Measurements from ENCODE around the gene UIMC1. TPM values are rescaled to one million over a fixed set of nuclear protein-coding genes. Genes with fewer than 3 reads are reported as not detected.

The UIMC1 gene
- total RNA-seq, 4 donors from 2014 or later: 19.2 to 37.3 (median 23.2) TPM

DNA sequence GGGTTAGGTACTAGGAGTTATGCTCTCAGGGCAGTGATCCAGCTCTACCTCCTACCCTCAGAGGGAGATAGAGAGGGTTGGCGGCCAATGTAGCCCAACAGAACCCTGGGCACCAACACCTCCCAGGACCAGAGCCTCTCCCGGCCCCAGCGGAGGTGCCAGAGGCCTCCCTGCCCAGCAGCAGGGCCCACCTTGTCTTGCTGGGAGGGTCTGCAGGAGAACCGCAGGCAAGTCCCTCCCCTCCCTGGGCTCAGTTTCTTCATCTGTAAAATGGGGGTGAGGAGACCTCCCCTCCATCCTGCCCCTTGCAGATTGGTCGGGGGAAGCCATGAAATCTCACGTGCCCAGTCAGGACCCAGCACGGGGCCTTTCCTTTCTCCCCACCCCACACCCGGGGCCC, 141.8 kb downstream of the UIMC1 start:
- Histone ChIP-seq H3K36me3 (no peaks in the 10 kb centered on the region), H3K4me3 (no peak overlapping the region), H3K4me1 (no peaks in the 10 kb centered on the region), H3K9me3 (no peaks in the 10 kb centered on the region), H3K27me3 (peaks cover 96% of the 10 kb centered on the region), H3K27ac (no peak overlapping the region)
- no peak for DNase-seq (ENCODE audit: low spot score in 2 of 2)
- WGBS: 88% methylated on average over 5 of the region's 8 CpGs
- TF ChIP-seq POLR2AphosphoS5 (IDR thresholded peaks at IDR 0.05): no peak
- no peak for TF ChIP-seq CTCF (IDR thresholded peaks at IDR 0.05)
- no peak for TF ChIP-seq POLR2A (IDR thresholded peaks at IDR 0.05)

DNA sequence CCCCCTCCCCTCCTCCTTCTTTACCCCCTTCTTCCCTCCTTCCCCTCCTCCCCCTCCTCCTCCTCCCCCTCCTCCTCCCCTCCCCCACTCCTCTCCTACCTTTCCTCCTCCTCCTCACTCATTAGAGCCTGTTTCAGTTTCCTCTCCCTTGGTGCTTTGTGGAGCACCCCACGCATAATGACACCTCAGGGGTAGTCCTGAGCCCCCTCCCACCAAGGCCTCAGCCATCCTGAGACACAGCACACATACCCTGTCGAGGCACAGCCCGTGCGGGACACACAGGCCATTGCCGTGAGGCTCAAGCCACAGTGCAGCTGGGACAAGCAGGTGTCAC, 142.8 kb downstream of the UIMC1 start:
- no peaks in the 10 kb centered on the region for H3K36me3 ChIP-seq
- H3K4me1 ChIP-seq: no peaks in the 10 kb centered on the region
- DNase-seq (ENCODE audit: low spot score in 2 of 2): no peak
- 50% methylated on average over 4 of the region's 5 CpGs for WGBS
- H3K9me3 ChIP-seq: no peaks in the 10 kb centered on the region
- peaks cover 88% of the 10 kb centered on the region for H3K27me3 ChIP-seq
- no peak overlapping the region for H3K27ac ChIP-seq
- no peak overlapping the region for H3K4me3 ChIP-seq
- TF ChIP-seq POLR2AphosphoS5 (IDR thresholded peaks at IDR 0.05) (no peak), CTCF (IDR thresholded peaks at IDR 0.05) (no peak), EP300 (IDR thresholded peaks at IDR 0.05) (no peak), POLR2A (IDR thresholded peaks at IDR 0.05) (no peak)

DNA sequence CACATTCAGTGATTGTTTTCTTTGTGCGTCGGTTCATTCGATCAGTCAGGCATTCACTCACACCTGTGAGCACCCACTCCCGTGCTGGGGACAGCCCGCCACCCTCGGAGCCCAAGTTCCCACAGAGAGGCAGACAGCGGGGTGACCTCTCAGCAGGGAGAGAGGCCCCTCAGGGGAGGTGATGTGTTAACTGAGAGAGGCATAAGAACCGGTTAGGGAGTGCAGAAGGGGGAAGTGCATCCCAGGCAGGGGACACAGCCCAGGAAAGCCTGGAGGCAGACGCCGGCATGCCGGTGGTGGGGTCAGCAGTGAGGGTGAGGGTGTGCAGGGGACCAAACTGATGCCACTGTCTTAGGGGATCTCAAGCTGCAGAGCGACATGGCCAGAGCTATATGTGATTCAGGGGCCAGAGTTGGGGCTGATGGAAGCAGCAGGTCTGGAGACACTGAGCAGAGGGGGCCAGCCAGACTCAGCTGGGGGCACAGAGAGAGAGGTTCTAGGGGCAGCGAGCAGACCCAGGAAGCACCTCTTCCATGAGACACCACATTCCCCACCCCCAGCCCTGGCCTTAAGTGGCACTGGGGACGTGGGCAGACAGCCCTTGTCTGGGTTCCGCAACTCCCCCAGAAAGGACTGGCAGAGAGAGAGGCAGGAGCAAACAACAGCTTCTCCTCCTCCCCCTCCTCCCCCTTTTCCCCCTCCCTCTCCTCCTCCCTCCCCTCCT, 143.4 kb downstream of the UIMC1 start:
- H3K4me1 ChIP-seq: no peaks in the 10 kb centered on the region
- H3K4me3 ChIP-seq: no peak overlapping the region
- 23% methylated on average over 14 of the region's 15 CpGs for WGBS
- H3K27ac ChIP-seq: no peak overlapping the region
- no peak for DNase-seq (ENCODE audit: low spot score in 2 of 2)
- H3K36me3 ChIP-seq: no peaks in the 10 kb centered on the region
- peaks cover 83% of the 10 kb centered on the region for H3K27me3 ChIP-seq
- TF ChIP-seq POLR2A (IDR thresholded peaks at IDR 0.05): no peak
- no peak for TF ChIP-seq EP300 (IDR thresholded peaks at IDR 0.05)
- TF ChIP-seq POLR2AphosphoS5 (IDR thresholded peaks at IDR 0.05): no peak
- TF ChIP-seq CTCF (IDR thresholded peaks at IDR 0.05): no peak
- H3K9me3 ChIP-seq: no peaks in the 10 kb centered on the region

DNA sequence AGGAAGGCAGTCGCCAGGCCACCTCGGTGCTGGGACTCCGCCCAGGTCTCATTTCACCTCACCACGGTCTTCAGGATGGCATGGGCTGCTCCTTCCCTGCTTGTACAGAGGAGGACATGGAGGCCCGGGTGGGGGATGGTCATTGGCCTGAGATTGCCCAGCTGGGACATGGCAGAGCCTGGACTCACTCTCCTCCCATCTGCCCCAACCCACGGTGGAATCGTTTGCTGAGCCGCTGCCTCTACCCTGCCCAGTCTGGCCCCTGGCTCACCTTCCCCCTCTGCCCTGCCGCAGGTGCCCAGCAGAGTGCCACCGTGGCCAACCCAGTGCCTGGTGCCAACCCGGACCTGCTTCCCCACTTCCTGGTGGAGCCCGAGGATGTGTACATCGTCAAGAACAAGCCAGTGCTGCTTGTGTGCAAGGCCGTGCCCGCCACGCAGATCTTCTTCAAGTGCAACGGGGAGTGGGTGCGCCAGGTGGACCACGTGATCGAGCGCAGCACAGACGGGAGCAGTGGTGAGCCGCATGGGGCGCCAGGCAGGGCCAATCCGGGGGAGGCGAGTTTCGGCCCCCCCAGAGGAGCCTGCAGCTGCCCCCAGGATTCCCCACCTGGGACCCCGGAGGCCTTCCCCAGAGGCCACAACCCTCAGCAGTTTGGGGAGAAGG, 144.1 kb downstream of the UIMC1 start:
- Histone ChIP-seq H3K4me3 (no peak overlapping the region), H3K27ac (no peak overlapping the region), H3K4me1 (no peaks in the 10 kb centered on the region), H3K9me3 (no peaks in the 10 kb centered on the region), H3K27me3 (peaks cover 84% of the 10 kb centered on the region), H3K36me3 (no peaks in the 10 kb centered on the region)
- DNase-seq (ENCODE audit: low spot score in 2 of 2): no peak
- TF ChIP-seq EP300 (IDR thresholded peaks at IDR 0.05): no peak
- TF ChIP-seq POLR2AphosphoS5 (IDR thresholded peaks at IDR 0.05): no peak
- no peak for TF ChIP-seq CTCF (IDR thresholded peaks at IDR 0.05)
- TF ChIP-seq POLR2A (IDR thresholded peaks at IDR 0.05): no peak
- 48% methylated on average over 22 of the region's 28 CpGs for WGBS

GRCh38 chr5:176861276-176861675, 145.3 kb downstream of the UIMC1 start:
- Histone ChIP-seq H3K27ac (no peak overlapping the region), H3K36me3 (no peaks in the 10 kb centered on the region), H3K4me1 (no peaks in the 10 kb centered on the region), H3K27me3 (peaks cover 82% of the 10 kb centered on the region), H3K9me3 (no peaks in the 10 kb centered on the region), H3K4me3 (no peak overlapping the region)
- 91% methylated on average over 9 of the region's 11 CpGs for WGBS
- TF ChIP-seq POLR2AphosphoS5 (IDR thresholded peaks at IDR 0.05) (no peak), POLR2A (IDR thresholded peaks at IDR 0.05) (no peak), CTCF (IDR thresholded peaks at IDR 0.05) (no peak), EP300 (IDR thresholded peaks at IDR 0.05) (no peak)
- DNase-seq (ENCODE audit: low spot score in 2 of 2): no peak
